CD1c-positive myeloid dendritic cell (primary cell): ENCODE results near the gene FAT2.
"Not testable (repeated sequence)": the region's sequence is repeated elsewhere in the genome, so short reads cannot be mapped to it uniquely, and the experiment has no call there.

ENCODE experiments used
- DNase-seq: peaks from one replicate; pipeline ENCODE4 v3.0.0-alpha.2; 2016; ENCODE audit errors: extremely low spot score

FAT2 gene

DNA sequence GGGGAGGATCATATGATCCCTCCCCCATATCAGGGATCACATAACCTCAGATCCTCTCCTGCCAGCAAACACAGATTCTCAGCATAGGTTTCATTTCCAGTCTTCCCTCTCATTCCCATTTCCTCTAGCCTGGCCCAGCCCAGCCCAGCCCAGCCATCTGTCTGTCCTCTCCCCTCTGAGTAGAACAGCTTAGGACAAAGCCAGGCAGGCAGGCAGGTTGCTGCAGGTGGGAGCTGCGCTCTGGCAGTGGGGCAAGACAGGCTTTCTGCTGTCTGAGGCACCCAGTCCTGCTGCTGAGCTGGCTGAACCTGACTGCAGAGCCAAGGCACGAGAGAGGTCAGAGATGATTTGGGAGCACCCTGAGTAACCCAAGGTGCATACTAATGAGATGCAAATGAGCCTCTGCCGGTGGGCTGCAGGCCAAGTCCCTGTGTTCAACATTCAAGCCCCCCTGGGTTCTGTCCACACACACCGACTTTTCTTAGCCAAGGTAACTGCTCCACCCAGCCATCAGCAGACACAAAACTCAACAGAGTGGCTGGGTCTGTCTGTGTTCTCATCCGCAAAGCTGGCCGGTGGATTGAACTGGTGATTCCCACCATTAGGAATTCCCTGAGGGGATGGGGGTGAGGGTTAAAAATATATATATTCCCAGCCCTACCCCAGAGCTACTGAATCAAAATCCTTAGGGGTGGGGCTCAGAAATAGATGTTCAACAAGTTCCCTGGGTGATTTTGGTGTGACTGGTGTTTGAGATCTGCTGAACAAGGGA is 9.1 kb downstream of the FAT2 start:
- DNase-seq: no peak

DNA sequence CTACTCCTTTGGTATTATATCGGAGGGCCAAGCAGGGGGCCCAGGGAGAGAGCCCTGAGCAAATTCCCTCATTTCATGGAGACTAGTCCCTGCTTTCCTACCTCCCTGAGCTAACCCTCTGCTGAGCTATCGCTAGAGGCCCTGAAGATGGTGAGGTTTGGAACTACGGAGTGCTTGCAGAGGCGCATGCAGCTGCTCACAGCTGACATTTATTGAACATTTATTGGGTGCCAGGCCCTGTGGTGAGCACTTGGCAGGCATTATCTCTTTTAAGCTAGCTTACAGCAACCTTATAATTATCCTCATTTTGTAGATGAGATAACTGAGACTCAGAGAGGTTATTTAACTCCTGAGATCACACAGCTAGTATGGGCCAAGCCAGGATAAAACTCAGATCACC is 9.8 kb downstream of the FAT2 start:
- DNase-seq: no peak

DNA sequence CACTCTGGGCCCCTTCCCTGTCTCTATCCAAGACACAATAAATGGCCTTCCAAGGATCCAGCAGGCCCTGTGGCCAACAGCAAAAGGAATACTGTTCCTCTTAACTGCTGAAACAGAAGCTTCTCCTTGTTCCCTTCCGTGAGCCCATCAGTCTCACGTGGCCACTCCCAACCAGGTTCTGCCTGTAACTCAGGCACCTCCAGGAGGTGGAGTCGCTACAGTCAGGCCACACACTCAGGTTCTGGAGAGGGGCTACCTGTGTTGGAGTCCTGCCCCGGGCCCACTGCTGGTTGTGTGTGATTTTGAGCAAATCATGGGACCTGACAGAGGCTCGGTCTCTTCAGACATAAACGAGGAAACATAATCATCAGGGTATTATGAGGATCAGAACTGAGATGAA is 10.3 kb downstream of the FAT2 start:
- no peak for DNase-seq

DNA sequence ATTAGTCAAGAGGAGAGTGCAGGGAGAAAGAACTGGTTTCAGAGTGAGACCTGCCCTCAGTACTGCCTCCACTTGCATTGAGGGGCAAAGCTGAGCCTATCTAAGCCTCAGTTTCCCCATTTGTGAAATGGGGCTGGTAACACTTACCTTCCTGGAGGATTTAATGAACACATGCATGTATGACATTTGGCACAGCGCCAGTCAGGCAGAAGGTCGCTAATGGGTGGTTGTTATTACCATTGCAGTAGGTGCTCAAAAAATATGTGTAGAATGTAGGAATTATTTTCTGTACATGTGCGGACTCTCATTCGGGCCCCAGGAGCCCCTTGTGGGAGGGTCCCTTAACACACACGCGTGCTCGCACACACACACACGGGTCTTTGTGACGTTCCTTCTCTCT is 10.9 kb downstream of the FAT2 start:
- DNase-seq: no peak

DNA sequence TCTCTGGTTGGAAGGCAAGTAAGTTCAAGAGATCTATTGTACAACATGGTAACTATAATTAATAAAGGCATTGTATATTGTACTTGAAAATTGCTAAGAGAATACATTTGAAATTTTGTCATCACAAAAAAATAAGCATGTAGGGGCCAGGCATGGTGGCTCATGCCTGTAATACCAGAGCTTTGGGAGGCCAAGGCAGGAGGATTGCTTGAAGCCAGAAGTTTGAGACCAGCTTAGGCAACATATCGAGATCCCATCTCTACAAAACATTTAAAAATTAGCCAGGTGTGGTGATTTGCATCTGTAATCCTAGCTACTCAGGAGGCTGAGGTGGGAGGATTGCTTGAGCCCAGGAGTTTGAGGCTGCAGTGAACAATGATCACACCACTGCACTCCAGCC is 12.0 kb downstream of the FAT2 start:
- DNase-seq: not testable (repeated sequence)

DNA sequence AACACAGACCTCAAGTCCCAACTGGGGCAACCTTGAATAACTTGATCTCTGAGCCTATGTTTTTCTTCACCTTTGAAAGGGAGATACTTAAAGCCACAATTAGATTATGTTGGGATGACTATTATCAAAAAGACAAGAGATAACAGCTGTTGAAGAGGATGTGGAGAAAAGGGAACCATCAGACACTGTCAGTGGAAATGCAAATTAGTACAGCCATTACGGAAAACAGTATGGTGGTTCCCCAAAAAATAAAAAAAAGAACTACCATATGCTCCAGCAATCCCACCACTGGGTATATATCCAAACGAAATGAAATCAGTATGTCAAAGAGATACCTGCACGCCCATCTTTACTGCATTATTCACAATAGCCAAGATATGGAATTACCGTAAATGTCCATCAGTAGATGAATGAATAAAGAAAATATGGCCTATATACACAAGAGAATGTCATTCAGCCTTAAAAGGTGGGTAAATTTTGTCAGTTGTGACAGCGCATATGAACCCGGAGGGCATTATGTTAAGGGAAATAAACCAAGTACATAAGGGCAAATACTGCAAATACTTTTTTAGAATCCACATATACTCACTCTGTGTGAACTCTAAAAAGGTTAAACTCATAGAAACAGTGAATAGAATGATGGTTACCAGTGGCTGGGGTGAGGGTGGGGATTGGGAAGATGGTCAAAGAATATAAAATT is 12.7 kb downstream of the FAT2 start:
- DNase-seq: peak; percentile 27

DNA sequence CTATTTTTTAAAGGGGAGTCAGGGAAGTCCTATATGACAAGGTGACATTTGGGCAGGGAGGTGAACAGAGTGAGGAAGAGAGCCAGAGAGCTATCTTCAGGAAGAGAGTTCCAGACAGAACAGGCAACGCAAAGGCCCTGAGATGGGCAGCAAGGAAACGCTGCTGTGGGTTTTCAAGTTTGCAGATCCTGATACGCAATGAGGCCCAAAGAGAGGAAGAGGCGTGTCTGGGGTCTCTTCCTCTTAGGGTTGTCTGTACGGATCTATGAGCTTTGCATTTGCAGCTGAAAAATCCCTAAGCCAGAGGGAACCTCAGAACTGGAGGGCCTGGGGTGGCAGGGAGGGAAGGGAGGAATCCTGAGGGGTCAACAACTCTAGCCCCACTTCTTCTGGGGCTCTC is 13.6 kb downstream of the FAT2 start:
- DNase-seq: peak; percentile 53

DNA sequence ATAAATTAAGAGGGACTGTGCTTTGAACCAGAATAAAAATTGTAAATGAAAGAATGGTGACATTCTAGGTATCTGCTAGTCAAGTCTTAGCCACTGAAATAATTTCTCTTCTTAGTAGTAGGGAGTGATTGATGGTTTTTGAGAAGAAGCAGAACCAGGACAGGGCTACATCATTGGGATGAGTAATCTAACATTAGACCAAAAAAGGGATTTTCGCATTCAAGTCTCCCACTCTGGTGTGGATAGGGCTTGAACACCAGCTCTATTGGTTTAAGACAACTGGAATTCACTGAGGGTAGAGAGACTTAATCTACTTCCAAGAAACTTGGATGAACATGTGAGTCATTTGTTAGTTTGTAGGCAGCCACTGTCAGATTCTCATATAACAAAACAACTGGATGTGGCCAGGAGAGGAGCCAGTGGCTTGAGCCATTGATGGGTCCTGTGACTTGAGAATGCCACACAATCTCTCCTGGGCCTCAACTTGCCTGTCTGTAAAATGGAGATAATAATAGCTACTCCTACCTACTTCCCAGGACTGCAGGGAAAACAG is 16.6 kb downstream of the FAT2 start:
- DNase-seq: no peak

DNA sequence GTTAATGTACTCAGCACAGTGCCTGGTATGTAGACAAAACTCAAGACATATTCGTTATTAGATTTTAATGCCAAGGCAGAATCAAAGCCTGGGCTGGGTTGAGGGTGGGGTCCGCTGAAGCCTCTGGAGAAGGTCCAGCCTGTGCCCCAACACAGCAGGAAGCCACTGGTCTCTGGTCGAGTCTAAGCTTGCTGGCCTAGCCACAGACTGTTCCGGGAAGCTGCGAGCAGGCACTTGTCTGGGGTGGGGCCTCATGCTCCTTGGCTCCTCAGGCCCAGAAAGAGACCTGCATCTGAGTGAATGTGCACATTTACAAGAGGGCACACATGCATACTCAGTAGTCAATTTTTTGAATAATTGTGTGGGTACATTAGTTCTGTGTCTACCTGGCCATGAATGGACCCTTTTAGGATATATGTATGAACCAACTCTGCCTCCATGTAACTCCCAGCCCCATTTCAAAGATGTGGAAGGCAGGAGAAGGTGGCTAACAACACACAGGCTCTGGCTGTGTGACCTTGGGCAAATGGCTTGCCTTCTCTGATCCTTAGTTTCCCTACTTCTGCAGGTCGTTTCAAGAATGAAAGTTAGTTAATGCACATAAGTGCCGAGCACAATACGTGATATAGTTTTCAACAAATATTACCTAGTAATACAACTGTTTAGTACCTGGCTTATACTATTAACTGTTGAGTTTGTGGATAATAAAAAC is 18.3 kb downstream of the FAT2 start:
- no peak for DNase-seq

DNA sequence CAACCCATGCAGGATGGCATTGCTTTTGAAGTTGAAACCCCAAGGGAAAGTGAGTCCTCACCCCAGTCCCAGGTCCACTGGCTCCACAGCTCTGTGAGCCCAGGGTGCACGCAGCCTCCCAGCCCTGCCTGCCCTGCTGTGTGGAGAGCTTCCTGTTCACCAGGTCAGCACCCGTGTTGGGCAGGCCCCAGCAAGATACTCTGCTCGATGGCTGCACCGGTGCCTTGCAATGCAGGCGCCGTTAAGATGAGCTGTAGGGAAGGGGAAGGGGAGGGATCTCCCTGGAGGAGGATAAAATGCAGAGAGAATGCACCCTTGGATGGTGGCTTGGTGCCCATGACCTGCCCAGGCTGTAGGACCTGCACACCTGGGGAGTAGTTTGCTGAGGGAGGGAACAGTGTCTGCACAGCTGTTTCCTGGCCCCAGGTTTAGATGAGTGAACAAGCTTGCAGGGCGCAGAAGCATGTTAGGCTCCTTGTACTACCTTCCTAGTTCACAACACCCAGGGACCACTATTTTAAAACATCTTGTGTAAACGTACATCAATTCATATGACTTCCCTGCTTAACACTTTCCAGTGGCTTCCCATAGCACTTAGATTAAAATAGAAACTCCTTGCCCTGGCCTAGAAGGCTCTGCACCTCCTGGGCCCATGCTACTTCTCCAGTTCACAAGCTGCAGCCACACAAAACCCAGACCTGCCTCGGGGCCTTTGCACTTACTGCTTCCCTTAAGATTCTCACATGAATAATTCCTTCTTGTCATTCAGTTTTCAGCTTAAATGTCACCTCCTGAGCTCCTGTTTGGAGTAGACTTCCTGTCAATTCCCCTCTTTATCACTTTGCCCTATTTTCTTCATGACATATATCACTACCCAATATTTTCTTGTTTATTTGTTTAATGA is 19.6 kb downstream of the FAT2 start:
- no peak for DNase-seq

DNA sequence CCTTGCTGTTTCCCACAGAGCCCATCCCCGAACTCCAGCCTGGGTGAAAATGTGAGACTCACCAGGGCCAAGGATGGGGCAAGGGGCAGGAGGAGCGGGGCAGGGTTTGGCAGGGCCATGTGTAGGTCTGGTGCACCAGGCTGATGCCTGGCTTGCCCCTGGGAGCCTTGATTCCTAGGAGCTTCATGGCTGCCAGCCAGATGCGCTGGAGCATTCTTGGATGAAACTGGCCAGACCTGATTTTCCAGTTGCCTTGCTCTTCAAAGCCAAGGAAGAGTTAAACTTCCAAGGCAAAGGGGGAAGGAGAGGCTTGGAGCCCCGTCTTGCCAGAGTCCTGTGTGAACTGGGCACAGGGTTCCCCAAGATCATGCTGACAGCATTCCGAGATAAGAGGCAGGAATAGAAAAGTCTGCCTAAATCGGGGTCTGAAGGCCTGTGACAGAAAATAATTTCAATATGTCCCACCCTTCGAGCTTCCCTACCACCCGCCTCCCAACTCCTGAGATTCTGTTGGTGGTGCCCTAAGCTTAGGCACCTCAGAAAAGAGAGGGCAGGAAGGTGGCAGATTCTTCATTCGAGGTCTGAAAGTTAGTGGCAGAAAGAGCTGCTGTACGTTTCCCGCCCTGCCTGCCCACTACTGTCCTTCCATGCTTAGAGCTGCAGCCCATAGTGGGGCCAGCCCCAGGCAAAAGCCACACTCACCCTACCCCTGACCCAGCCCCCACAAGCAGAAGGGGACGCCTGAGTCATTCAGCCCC is 20.4 kb downstream of the FAT2 start:
- DNase-seq: no peak

DNA sequence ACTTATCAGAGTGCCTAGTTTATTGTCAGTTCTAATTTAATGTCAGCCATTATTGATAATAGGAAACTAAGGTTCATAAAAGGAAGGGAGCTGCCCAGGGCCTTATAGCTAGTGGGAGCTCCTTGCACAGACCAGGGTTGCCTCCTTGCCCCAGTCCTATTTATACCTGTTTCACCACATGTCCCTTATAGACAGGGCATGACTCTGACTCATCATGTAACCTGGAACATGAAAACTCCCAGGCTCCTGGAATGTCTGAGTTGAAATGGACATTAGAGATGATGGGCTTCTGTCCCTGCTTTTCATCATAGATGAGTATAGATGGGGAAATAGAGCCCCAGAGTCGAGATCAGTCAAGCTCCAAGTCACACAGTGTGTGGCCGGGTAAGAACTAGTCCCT is 21.1 kb downstream of the FAT2 start:
- DNase-seq: no peak

DNA sequence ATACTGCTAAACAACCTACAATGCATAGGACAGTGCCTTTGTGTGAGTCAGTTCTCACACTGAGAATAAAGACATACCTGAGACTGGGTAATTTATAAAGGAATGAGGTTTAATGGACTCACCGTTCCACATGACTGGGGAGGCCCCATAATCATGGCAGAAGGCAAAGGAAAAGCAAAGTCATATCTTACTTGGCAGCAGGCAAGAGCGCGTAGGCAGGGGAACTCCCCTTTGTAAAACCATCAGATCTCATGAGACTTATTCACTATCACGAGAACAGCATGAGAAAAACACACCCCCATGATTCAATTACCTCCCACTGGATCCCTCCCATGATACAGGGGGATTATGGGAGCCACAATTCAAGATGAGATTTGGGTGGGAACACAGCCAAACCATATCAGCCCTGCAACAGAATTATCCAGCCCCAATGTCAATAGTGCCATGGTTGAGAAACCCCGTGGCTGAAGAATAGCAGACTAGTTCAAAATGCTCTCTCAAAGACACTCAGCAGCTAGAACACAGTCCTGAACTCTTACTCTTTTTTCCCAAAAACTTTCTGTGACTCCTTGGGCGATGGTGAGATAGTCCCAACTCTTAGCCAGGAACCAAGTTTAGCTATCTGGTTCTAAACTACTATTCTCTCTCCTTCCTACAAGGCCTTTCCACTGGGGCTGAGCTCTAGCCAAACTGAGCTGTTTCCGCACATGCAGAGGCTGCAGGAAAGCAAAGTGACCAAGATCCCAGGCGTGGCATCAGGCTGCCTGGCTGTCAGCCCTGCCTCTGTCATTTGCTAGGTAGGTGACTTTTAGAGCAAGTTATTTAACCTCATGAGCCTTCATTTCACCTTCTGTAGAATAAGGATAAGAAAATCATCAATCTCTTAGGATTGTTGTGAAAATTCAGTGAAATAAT is 21.7 kb downstream of the FAT2 start:
- no peak for DNase-seq

DNA sequence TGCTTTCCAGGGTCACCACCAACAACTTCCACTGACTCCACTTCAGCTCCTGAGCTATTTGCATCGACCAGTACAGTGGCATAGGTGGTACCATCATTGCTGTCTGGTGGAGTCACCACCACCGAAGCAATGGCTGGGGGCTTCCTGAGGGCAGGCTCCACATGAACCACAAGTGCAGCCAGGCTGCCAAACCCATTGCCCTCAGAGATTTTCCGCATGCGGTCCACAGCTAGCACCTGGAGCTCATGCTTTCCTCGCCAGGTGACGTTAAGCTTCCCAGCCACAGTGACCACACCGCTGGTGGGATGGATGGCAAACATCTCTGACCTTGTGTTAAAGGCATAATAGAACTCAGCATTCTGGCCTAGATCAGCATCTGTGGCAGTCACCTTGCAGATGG is 23.1 kb downstream of the FAT2 start:
- DNase-seq: no peak

DNA sequence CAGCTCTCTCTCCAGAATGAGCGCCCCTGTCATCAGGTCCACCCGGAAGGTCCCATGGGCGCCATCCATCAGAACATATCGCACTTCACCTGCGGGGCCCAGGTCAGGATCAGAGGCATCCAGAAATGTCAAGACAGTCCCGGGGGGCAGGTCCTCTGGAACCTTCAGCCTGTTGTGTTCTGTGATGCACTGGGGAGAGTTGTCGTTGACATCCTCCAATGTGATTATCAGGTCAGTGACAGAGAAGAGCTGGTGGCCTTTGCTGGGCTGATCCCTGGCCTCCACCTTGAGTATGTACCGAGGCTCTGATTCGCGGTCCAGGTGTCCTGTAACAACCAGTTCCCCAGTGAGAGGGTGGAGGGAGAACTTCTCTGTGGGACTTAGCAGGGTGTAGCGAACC is 25.2 kb downstream of the FAT2 start:
- no peak for DNase-seq

DNA sequence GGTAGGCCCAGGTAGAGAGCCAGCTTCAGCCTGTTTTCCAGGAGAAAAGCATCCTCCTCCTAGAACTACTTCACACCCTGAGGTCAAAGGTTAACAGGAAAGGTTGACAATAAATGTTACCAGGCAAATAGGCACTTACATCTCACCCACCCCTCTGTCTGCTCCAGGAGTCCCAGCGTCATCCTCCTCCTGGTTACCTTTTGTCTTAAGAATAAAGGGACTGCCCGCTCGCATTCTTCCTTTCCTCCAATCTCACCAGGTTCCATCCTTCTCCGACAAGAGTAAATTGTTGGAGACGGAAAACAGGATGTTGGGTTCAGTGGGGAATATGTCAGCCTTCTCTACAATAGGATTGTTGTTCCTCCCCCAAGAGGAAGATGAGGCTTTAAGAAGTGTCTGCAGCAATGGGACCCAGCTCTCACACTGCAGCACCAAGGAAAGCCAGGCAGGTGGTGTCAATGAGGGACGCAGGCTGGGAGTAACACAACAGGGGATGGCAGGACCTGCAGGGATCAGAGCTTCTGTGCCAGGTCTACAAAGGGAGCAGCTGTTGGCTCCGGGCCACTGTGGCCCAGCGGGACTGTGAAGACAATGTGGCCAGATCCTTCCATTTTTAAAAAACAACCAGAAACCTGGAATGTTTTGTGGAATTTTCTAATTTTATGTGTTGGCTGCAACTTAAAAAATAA is 29.0 kb downstream of the FAT2 start:
- DNase-seq: no peak

DNA sequence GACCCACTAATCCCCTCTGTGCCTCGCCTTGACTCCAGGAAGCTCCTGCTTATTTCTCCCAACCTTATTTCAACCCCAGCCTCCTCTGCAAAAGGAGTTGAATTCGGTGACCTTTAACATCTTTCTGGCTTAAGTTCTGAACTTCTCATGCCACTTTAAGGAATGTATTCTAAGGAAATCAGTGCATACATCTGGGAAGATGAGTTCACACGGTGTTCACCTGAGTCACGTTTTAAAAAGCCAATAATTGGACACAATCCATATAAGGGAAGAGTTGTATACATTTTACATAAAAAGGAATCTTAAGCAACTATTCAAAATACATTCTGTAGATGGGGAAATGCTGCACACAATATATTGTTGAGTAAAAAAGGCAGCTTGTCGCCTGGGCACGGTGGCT is 33.2 kb downstream of the FAT2 start:
- no peak for DNase-seq

DNA sequence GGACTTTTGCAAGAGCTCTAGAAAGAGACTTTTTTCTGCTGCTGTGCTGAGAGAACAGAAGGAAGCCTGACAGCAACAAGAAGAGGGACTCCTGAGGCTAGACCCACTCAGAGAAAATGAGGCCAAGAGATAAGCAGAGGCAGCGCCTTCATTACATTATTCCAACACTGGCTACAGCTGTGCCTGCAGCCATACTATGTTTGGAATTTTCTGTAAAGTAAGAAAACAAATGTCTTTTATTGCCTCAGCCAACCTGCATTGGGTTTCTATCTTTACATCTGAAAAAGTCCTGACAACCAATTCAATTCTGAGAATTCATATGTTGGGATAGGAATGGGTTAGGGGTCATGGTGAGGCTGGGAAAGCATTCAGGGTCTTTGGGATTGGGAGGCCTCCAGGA is 33.7 kb downstream of the FAT2 start:
- no peak for DNase-seq

DNA sequence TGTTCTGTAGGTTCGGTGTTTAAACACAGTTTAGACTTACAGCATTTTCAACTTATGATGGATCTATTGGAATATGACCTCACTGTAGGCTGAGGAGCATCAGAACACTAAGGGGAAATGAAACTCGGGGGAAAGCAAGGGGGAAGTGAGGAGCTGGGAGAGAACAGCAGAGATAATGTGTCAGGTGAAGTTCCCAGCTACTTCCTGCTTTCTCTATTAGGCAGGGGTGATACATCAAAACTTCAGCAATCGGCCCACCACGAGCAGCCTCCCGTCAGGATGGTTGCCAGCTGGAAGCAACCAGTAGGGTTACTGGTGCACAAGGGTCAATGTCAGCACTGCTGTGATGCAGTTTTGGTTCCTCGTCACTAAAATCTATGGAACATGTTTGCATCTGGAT is 34.3 kb downstream of the FAT2 start:
- DNase-seq: peak; percentile 76
